HepG2 (cell line): Measurements from ENCODE around the gene RAB30. TPM values are rescaled to one million over a fixed set of nuclear protein-coding genes. Genes with fewer than 3 reads are reported as not detected.

Source experiments
- ATAC-seq: fragments of 200-7000 bp; cut with Tn5 transposase; 3 replicates; pipeline ENCODE4 v1.9.1; 2020; ENCODE audit warnings: mild to moderate bottlenecking, moderate library complexity
- BruUV-seq: library from RNA; stranded (reverse); fragments of 400-500 nt; replicated peaks from 2 replicates; lab custom pipeline; 2021; lab: Mats Ljungman, UMichigan
- CTCF ChIA-PET: fragments of 300-600 bp; formaldehyde crosslinking; extraction: SDS; loops from one replicate; lab custom pipeline; 2021; ENCODE audit warnings: low total read pairs, inconsistent platforms, low intra/inter-chr PET ratio; lab: Yijun Ruan, JAX
- POLR2A ChIA-PET: fragments of 350-600 bp; sonication (Branson Sonifier 250); formaldehyde crosslinking; loops from one replicate; lab custom pipeline; 2020; ENCODE audit warnings: antibody characterized with exemption, inconsistent platforms; lab: Yijun Ruan, JAX
- DNase-seq: peaks from one replicate; pipeline ENCODE4 v3.0.0-alpha.2; 2015; ENCODE audit warnings: low spot score
- FAIRE-seq: peaks from 3 replicates; lab custom pipeline; 2011; peaks lifted over from hg19 to GRCh38; lab: Jason Lieb, UNC
- H2AFZ ChIP-seq: one replicate; pipeline ENCODE4 v1.6.1; 2011; ENCODE audit warnings: low read length, inconsistent platforms
- H3K27ac ChIP-seq: fragments of 300-600 bp; 3 replicates; pipeline ENCODE4 v1.8.0; 2011; ENCODE audit warnings: mixed run types, mild to moderate bottlenecking, mixed read lengths, low read length, inconsistent platforms; ENCODE audit not compliant: insufficient read depth; ENCODE audit errors: extremely low read length
- H3K27me3 ChIP-seq, 2 experiments: fragments of 200-600 bp in 1 of 2; 2 replicates in 1 of 2; 3 replicates in 1 of 2; pipeline versions ENCODE4 v1.6.0 to v1.8.0; 2011; ENCODE audit warnings: low read length in 2 of 2, mild to moderate bottlenecking in 2 of 2, moderate library complexity in 2 of 2, inconsistent platforms in 1 of 2; ENCODE audit not compliant: insufficient read depth in 2 of 2, control insufficient read depth in 1 of 2
- H3K36me3 ChIP-seq, 2 experiments: fragments of 200-600 bp in 1 of 2; replicated peaks in 1 of 2; 2 replicates in 1 of 2; 3 replicates in 1 of 2; pipeline versions ENCODE4 v1.5.1 to v1.8.0; 2011; ENCODE audit warnings: low read length in 2 of 2, inconsistent platforms in 1 of 2; ENCODE audit not compliant: insufficient read depth in 2 of 2, control insufficient read depth in 1 of 2
- H3K4me1 ChIP-seq: 2 replicates; pipeline ENCODE4 v1.5.1; 2012; ENCODE audit warnings: low read length, inconsistent platforms; ENCODE audit not compliant: insufficient read depth
- H3K4me2 ChIP-seq: 2 replicates; pipeline ENCODE4 v1.6.0; 2011; ENCODE audit warnings: low read depth, low read length, inconsistent platforms
- H3K4me3 ChIP-seq, 3 experiments: fragments of 200-600 bp in 1 of 3; sonication (generic), shearing (Covaris generic) in 1 of 3; replicated peaks in 1 of 3; 2 replicates each; pipeline ENCODE4 v1.5.1; 2011 to 2016; ENCODE audit warnings: low read length in 3 of 3, inconsistent platforms in 2 of 3, low read depth in 2 of 3, mild to moderate bottlenecking in 2 of 3, control low read depth in 1 of 3, mixed read lengths in 1 of 3; ENCODE audit not compliant: insufficient read depth in 1 of 3
- H3K79me2 ChIP-seq: one replicate; pipeline ENCODE4 v1.6.1; 2011; ENCODE audit warnings: low read length, inconsistent platforms; ENCODE audit not compliant: insufficient read depth
- H3K9ac ChIP-seq: 2 replicates; pipeline ENCODE4 v1.6.0; 2011; ENCODE audit warnings: mild to moderate bottlenecking, low read depth, low read length, inconsistent platforms; ENCODE audit not compliant: insufficient read depth
- H3K9me3 ChIP-seq: 2 replicates; pipeline ENCODE4 v1.5.1; 2012; ENCODE audit warnings: mild to moderate bottlenecking, low read length
- H4K20me1 ChIP-seq: 2 replicates; pipeline ENCODE4 v1.6.0; 2011; ENCODE audit warnings: inconsistent platforms, mild to moderate bottlenecking, low read length, moderate library complexity; ENCODE audit not compliant: insufficient read depth
- FOSL2 ChIP-seq: sonication (generic); formaldehyde crosslinking; IDR thresholded peaks from 2 replicates; pipeline ENCODE4 v1.4.0; 2020; ENCODE audit warnings: missing genetic modification reagents
- KDM1A ChIP-seq: IDR thresholded peaks from 2 replicates; pipeline ENCODE4 v1.6.1; 2016; ENCODE audit warnings: missing compliant biosample characterization
- NPAS2 ChIP-seq: sonication (generic); formaldehyde crosslinking; IDR thresholded peaks from 2 replicates; pipeline ENCODE4 v1.8.0; 2022; ENCODE audit warnings: mild to moderate bottlenecking, missing genetic modification reagents, borderline replicate concordance
- NR2F2 ChIP-seq: IDR thresholded peaks from 2 replicates; pipeline ENCODE4 v1.6.1; 2012; ENCODE audit warnings: low read depth, inconsistent platforms, borderline replicate concordance
- SAFB2 ChIP-seq: sonication (generic); formaldehyde crosslinking; IDR thresholded peaks from 2 replicates; pipeline ENCODE4 v1.5.1; 2020; ENCODE audit warnings: missing genetic modification reagents, low read depth, mild to moderate bottlenecking, borderline replicate concordance
- ZNF543 ChIP-seq: sonication (generic); formaldehyde crosslinking; IDR thresholded peaks from 2 replicates; pipeline ENCODE4 v1.4.0; 2020; ENCODE audit warnings: mild to moderate bottlenecking, missing genetic modification reagents
- ZNF546 ChIP-seq: sonication (generic); formaldehyde crosslinking; conservative IDR thresholded peaks from 2 replicates; pipeline ENCODE4 v1.8.1; 2023; ENCODE audit warnings: mild to moderate bottlenecking, missing genetic modification reagents
- ZNF547 ChIP-seq: sonication (generic); formaldehyde crosslinking; IDR thresholded peaks from 2 replicates; pipeline ENCODE4 v1.5.1; 2020; ENCODE audit warnings: mild to moderate bottlenecking, missing genetic modification reagents
- ZSCAN31 ChIP-seq: sonication (generic); formaldehyde crosslinking; IDR thresholded peaks from 2 replicates; pipeline ENCODE4 v1.5.0; 2020; ENCODE audit warnings: low read depth, mild to moderate bottlenecking, missing genetic modification reagents
- WGBS: methylation state at CpG from one replicate; pipeline ENCODE4 v1.1.6; 2017; ENCODE audit warnings: low lambda C conversion rate; 5-methylcytosine and 5-hydroxymethylcytosine counted together
- in situ Hi-C: cut with HindIII; loops from 2 replicates; pipeline ENCODE4 v1.10.0; 2017; ENCODE audit warnings: low pct_unique_long_range_greater_than_20kb; ENCODE audit not compliant: extremely low pct_ligation_motif_present
- intact Hi-C: fragments of 100-400 bp; cut with micrococcal nuclease; formaldehyde crosslinking; loops from one replicate; pipeline ENCODE4 v1.10.0; 2022; ENCODE audit not compliant: unreplicated experiment
- polyA plus RNA-seq, 8 experiments: library from polyadenylated mRNA; depleted of rRNA in 3 of 8; stranded (reverse) in 7 of 8; unstranded in 1 of 8; fragments of >200 nt; fragmentation: Illumina TruSeq in 4 of 8; extraction: Trizol in 4 of 8; gene quantifications; 2 replicates each; pipeline versions ENCODE4 v1.2.1 to v1.2.3, GENCODE V29; 2011 to 2016; ENCODE audit warnings: low read depth in 4 of 8, missing spikeins in 1 of 8, mixed read lengths in 1 of 8; ENCODE audit not compliant: insufficient read depth in 1 of 8
- total RNA-seq, 5 experiments: library from RNA; depleted of rRNA; stranded (reverse); fragments of >200 nt; fragmentation: Illumina TruSeq; extraction: Trizol; gene quantifications; 2 replicates each; pipeline ENCODE4 v1.2.3, GENCODE V29; 2016; ENCODE audit warnings: low read depth in 1 of 5
- TF ChIP-seq, protein P1 (sequence below): fragments of 450-650 bp; IDR thresholded peaks from 2 replicates; pipeline ENCODE4 v1.6.1; 2016

RAB30 gene
- total and polyA plus RNA-seq, 2 of the 13 experiments (the other 11 are each of a cell fraction or from before 2014, with no cell fraction given), result 3.7 to 5.0 TPM

GRCh38 chr11:83046621-83047172 lies 25.0 kb downstream of the RAB30 start (continued):
- TF ChIP-seq SAFB2 (CRISPR knock-in tag), result no peak
- no peak for TF ChIP-seq ZNF547 (CRISPR knock-in tag)
- TF ChIP-seq NR2F2, result no peak
- no peak for TF ChIP-seq ZSCAN31 (CRISPR knock-in tag)
- no peak for TF ChIP-seq KDM1A (CRISPR knock-in tag)
- TF ChIP-seq ZNF546, result no peak
- no peak for TF ChIP-seq ZNF543
- no peak for TF ChIP-seq NPAS2 (CRISPR knock-in tag)

- Histone ChIP-seq H3K9me3 (no peaks in the 10 kb centered on the region), H2AFZ (no peak overlapping the region), H3K4me1 (peaks cover 37% of the 10 kb centered on the region), H3K4me3 (no peak overlapping the region), H3K9ac (no peak overlapping the region), H3K4me2 (no peak overlapping the region), H3K79me2 (peaks cover 7% of the 10 kb centered on the region), H3K36me3 (no peaks in the 10 kb centered on the region), H3K27me3 (no peaks in the 10 kb centered on the region), H3K27ac (no peak overlapping the region), H4K20me1 (no peaks in the 10 kb centered on the region)
- BruUV-seq, result no TSS peak
- peak; percentile 39; the same call in 1 of the 2 replicates for TF ChIP-seq FOSL2 (CRISPR knock-in tag)
- TF ChIP-seq, protein P1, sequence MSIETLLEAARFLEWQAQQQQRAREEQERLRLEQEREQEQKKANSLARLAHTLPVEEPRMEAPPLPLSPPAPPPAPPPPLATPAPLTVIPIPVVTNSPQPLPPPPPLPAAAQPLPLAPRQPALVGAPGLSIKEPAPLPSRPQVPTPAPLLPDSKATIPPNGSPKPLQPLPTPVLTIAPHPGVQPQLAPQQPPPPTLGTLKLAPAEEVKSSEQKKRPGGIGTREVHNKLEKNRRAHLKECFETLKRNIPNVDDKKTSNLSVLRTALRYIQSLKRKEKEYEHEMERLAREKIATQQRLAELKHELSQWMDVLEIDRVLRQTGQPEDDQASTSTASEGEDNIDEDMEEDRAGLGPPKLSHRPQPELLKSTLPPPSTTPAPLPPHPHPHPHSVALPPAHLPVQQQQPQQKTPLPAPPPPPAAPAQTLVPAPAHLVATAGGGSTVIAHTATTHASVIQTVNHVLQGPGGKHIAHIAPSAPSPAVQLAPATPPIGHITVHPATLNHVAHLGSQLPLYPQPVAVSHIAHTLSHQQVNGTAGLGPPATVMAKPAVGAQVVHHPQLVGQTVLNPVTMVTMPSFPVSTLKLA, result no peak
- CTCF ChIA-PET, result no interaction called here
- intact Hi-C loops, result no loop called here
- no peak for FAIRE-seq
- DNase-seq, result no peak
- ATAC-seq, result no peak
- 70% methylated on average over 8 of the region's 8 CpGs for WGBS
- in situ Hi-C loops, result no loop called here
- POLR2A ChIA-PET, result interaction anchor here (1.4 kb wide), 1 partner anchor 27 kb away, joined by 3 read pairs; the partner anchor contains the start of gene RAB30
Measured at GRCh38 chr11:83044958-83045712, 26.6 kb downstream of the RAB30 start.
